Mucosa of descending colon (tissue), 3 donors: ENCODE data around the gene DNAJC11. TPM values are rescaled to one million over a fixed set of nuclear protein-coding genes. Genes with fewer than 3 reads are reported as not detected.

ENCODE experiments used
- ATAC-seq: fragments of 200-7000 bp; cut with Tn5 transposase; one replicate; pipeline ENCODE4 v1.9.1; 2020; ENCODE audit warnings: mild to moderate bottlenecking, moderate library complexity
- DNase-seq, 3 donors: peaks; one replicate each; pipeline ENCODE4 v3.0.0-alpha.2; 2020
- H3K36me3 ChIP-seq: fragments of 200-600 bp; one replicate; pipeline ENCODE4 v1.8.0; 2021; ENCODE audit warnings: low read depth, mild to moderate bottlenecking
- H3K4me1 ChIP-seq: fragments of 200-600 bp; one replicate; pipeline ENCODE4 v1.8.0; 2021; ENCODE audit warnings: low read depth, mild to moderate bottlenecking
- H3K4me3 ChIP-seq: fragments of 200-600 bp; one replicate; pipeline ENCODE4 v1.8.0; 2021; ENCODE audit warnings: mild to moderate bottlenecking
- H3K9me3 ChIP-seq: fragments of 200-600 bp; one replicate; pipeline ENCODE4 v1.8.0; 2021; ENCODE audit warnings: mild to moderate bottlenecking
- CTCF ChIP-seq: fragments of 200-600 bp; IDR thresholded peaks from one replicate; pipeline ENCODE4 v1.8.0; 2022; ENCODE audit warnings: antibody characterized with exemption, mild to moderate bottlenecking
- intact Hi-C, 2 donors: fragments of 100-400 bp; cut with DNase I in 1 of 2; cut with micrococcal nuclease in 1 of 2; formaldehyde crosslinking; loops; one replicate each; pipeline versions ENCODE4 v1.11.0 to v1.11.1; 2022; cut with DNase I, micrococcal nuclease
- total RNA-seq, 3 donors: library from RNA; stranded (reverse); fragmentation: NEBNext Ultra II Directional in 2 of 3; extraction: Animal tissue kit (Norgen Biotek cat#: 25700) in 2 of 3; gene quantifications; one replicate each; pipeline versions ENCODE4 v1.2.1 to v1.2.4, GENCODE V29; 2021 to 2023
- donor health status: DM: no; HTN: no; CAD: no; lungs with moderate emphysema.
- donor health status: DM: no; HTN: no; CAD: no.
- donor health status: DM: no; HTN: yes; CAD: no.

The DNAJC11 gene
- total RNA-seq, 3 donors from 2014 or later = 71.1 to 89.0 (median 78.9) TPM

- TF ChIP-seq CTCF = peak; percentile 84
- DNase-seq = peak in 2 of 3 donors; percentile 59 to 74
- ATAC-seq = peak; percentile 63
- H3K9me3 ChIP-seq = no peaks in the 10 kb centered on the region
- no peaks in the 10 kb centered on the region for H3K4me1 ChIP-seq
- intact Hi-C loops = loop anchor here (10.0 kb wide), 2 partner anchors 347 to 487 kb away; no protein-coding TSS in a partner anchor
- H3K36me3 ChIP-seq = no peaks in the 10 kb centered on the region
- H3K4me3 ChIP-seq = no peak overlapping the region
Measured at GRCh38 chr1:6727535-6727934, 25.9 kb upstream of the DNAJC11 start.

- ATAC-seq (no peak), DNase-seq (no peak)
- TF ChIP-seq CTCF = no peak
- no peaks in the 10 kb centered on the region for H3K9me3 ChIP-seq
- no peaks in the 10 kb centered on the region for H3K4me1 ChIP-seq
- intact Hi-C loops = loop anchor here (10.0 kb wide), 2 partner anchors 349 to 489 kb away; no protein-coding TSS in a partner anchor
- no peak overlapping the region for H3K4me3 ChIP-seq
- no peaks in the 10 kb centered on the region for H3K36me3 ChIP-seq
Measured at GRCh38 chr1:6726253-6726652, 24.6 kb upstream of the DNAJC11 start.

- no peak for TF ChIP-seq CTCF
- ATAC-seq = no peak
- intact Hi-C loops = loop anchor here (10.0 kb wide), 2 partner anchors 350 to 490 kb away; no protein-coding TSS in a partner anchor
- H3K9me3 ChIP-seq = no peaks in the 10 kb centered on the region
- no peaks in the 10 kb centered on the region for H3K36me3 ChIP-seq
- no peak overlapping the region for H3K4me3 ChIP-seq
- no peak for DNase-seq
- H3K4me1 ChIP-seq = no peaks in the 10 kb centered on the region
Measured at GRCh38 chr1:6724517-6725141, 23.0 kb upstream of the DNAJC11 start.

GRCh38 chr1:6723621-6724428 is 22.2 kb upstream of the DNAJC11 start:
- no peaks in the 10 kb centered on the region for H3K4me1 ChIP-seq
- intact Hi-C loops = loop anchor here (10.0 kb wide), 2 partner anchors 351 to 491 kb away; no protein-coding TSS in a partner anchor
- DNase-seq = no peak
- no peaks in the 10 kb centered on the region for H3K36me3 ChIP-seq
- no peak for ATAC-seq
- no peaks in the 10 kb centered on the region for H3K9me3 ChIP-seq
- no peak overlapping the region for H3K4me3 ChIP-seq
- TF ChIP-seq CTCF = no peak

GRCh38 chr1:6711174-6711573 is 9.6 kb upstream of the DNAJC11 start:
- ATAC-seq (no peak), DNase-seq (no peak)
- Histone ChIP-seq H3K36me3 (no peaks in the 10 kb centered on the region), H3K4me3 (no peak overlapping the region), H3K4me1 (peaks cover 10% of the 10 kb centered on the region), H3K9me3 (peaks cover 2% of the 10 kb centered on the region)
- TF ChIP-seq CTCF = no peak
- intact Hi-C loops = no loop called here
